GM12891 (cell line): Measurements from ENCODE around the gene FAM184B. TPM values are rescaled to one million over a fixed set of nuclear protein-coding genes. Genes with fewer than 3 reads are reported as not detected.
A peak's percentile ranks its signal among the peaks of the same experiment; 100 is the strongest.

Source experiments
- DNase-seq: peaks from one replicate; pipeline ENCODE4 v3.0.0; 2011; ENCODE audit warnings: low spot score; ENCODE audit not compliant: insufficient read length
- FAIRE-seq: peaks from 2 replicates; lab custom pipeline; 2011; peaks lifted over from hg19 to GRCh38; lab: Jason Lieb, UNC
- PAX5 ChIP-seq: IDR thresholded peaks from 2 replicates; pipeline ENCODE4 v1.6.1; 2011; ENCODE audit warnings: low read length, moderate library complexity, mild to moderate bottlenecking; ENCODE audit not compliant: insufficient read depth, severe bottlenecking
- POLR2A ChIP-seq: IDR thresholded peaks from 2 replicates; pipeline ENCODE4 v1.6.1; 2011; ENCODE audit warnings: low read depth, low read length, control low read depth
- POLR2AphosphoS5 ChIP-seq: IDR thresholded peaks from 2 replicates; pipeline ENCODE4 v1.6.1; 2011; ENCODE audit warnings: low read depth, low read length, control low read depth
- POU2F2 ChIP-seq: IDR thresholded peaks from 2 replicates; pipeline ENCODE4 v1.6.1; 2011; ENCODE audit warnings: low read depth, mild to moderate bottlenecking, control low read depth, low read length, moderate library complexity
- SPI1 ChIP-seq: IDR thresholded peaks from 2 replicates; pipeline ENCODE4 v1.6.1; 2011; ENCODE audit warnings: low read depth, low read length, control low read depth
- TAF1 ChIP-seq: IDR thresholded peaks from 2 replicates; pipeline ENCODE4 v1.6.1; 2011; ENCODE audit warnings: low read depth, low read length, control low read depth
- polyA plus RNA-seq: library from polyadenylated mRNA; unstranded; fragments of >200 nt; gene quantifications from one replicate; pipeline ENCODE4 v1.2.1, GENCODE V29; 2012; ENCODE audit warnings: low read depth, missing spikeins, inconsistent platforms; ENCODE audit not compliant: missing spikeins

FAM184B gene
- polyA plus RNA-seq, result 0.03 TPM

GRCh38 chr4:17781300-17782287, at the start of gene FAM184B:
TSS of gene FAM184B (minus strand) at chr4:17781621. CDS start at chr4:17781299, 322 bp downstream.
- no peak for TF ChIP-seq SPI1
- no peak for TF ChIP-seq POLR2AphosphoS5
- no peak for TF ChIP-seq PAX5
- no peak for TF ChIP-seq TAF1
- no peak for TF ChIP-seq POLR2A
- no peak for TF ChIP-seq POU2F2
- DNase-seq (peak; percentile 18), FAIRE-seq (no peak)

GRCh38 chr4:17823871-17824669, 42.6 kb upstream of the FAM184B start:
- no peak for FAIRE-seq
- TF ChIP-seq PAX5 (no peak), POLR2AphosphoS5 (no peak), SPI1 (no peak), POLR2A (no peak), TAF1 (no peak), POU2F2 (no peak)

GRCh38 chr4:17817027-17817426, 35.6 kb upstream of the FAM184B start:
- peak; percentile 76 for FAIRE-seq
- no peak for DNase-seq
- TF ChIP-seq POLR2AphosphoS5 (no peak), PAX5 (no peak), TAF1 (no peak), SPI1 (no peak), POLR2A (no peak), POU2F2 (no peak)

More at GRCh38 chr4:17823871-17824669, 42.6 kb upstream of the FAM184B start:
- DNase-seq, result no peak

- TF ChIP-seq POU2F2, result no peak
- no peak for TF ChIP-seq PAX5
- TF ChIP-seq POLR2AphosphoS5, result no peak
- no peak for TF ChIP-seq SPI1
- no peak for TF ChIP-seq POLR2A
- TF ChIP-seq TAF1, result no peak
- FAIRE-seq, result no peak
- DNase-seq, result no peak
Observed at GRCh38 chr4:17816142-17816541, 34.7 kb upstream of the FAM184B start.

- no peak for TF ChIP-seq POLR2AphosphoS5
- no peak for TF ChIP-seq SPI1
- no peak for TF ChIP-seq POU2F2
- TF ChIP-seq TAF1, result no peak
- TF ChIP-seq POLR2A, result no peak
- no peak for TF ChIP-seq PAX5
- FAIRE-seq (no peak), DNase-seq (no peak)
Observed at GRCh38 chr4:17814140-17814539, 32.7 kb upstream of the FAM184B start.

GRCh38 chr4:17812801-17813200, 31.4 kb upstream of the FAM184B start:
- no peak for TF ChIP-seq POLR2A
- no peak for TF ChIP-seq PAX5
- TF ChIP-seq TAF1, result no peak
- no peak for TF ChIP-seq POU2F2
- no peak for TF ChIP-seq POLR2AphosphoS5
- TF ChIP-seq SPI1, result no peak
- DNase-seq (no peak), FAIRE-seq (no peak)

GRCh38 chr4:17812125-17812524, 30.7 kb upstream of the FAM184B start:
- DNase-seq, result no peak
- TF ChIP-seq POU2F2 (no peak), SPI1 (no peak), PAX5 (no peak)
- FAIRE-seq, result no peak

GRCh38 chr4:17811078-17811603, 29.7 kb upstream of the FAM184B start:
- peak; percentile 66 for FAIRE-seq
- no peak for DNase-seq
- TF ChIP-seq POU2F2 (no peak; the same call in 1 of the 2 replicates), PAX5 (no peak), SPI1 (no peak), POLR2A (no peak), TAF1 (no peak), POLR2AphosphoS5 (no peak)

- peak; percentile 100 for FAIRE-seq
- TF ChIP-seq TAF1, result peak; percentile 66
- TF ChIP-seq PAX5, result no peak
- TF ChIP-seq POU2F2, result peak; percentile 24
- peak; percentile 97 for TF ChIP-seq POLR2A
- TF ChIP-seq POLR2AphosphoS5, result peak; percentile 89
- peak; percentile 82 for TF ChIP-seq SPI1
Observed at GRCh38 chr4:17810260-17811077, 29.0 kb upstream of the FAM184B start, which contains the start of the genes DCAF16 and NCAPG. TSS of gene DCAF16 (minus strand) at chr4:17810757. CDS start at chr4:17804141, 6,616 bp downstream. TSS of gene NCAPG (plus strand) at chr4:17810979. CDS start at chr4:17811078, 99 bp downstream.

More at GRCh38 chr4:17810260-17811077, 29.0 kb upstream of the FAM184B start, which contains the start of the genes DCAF16 and NCAPG:
- peak; percentile 76 for DNase-seq
